ENCODE data around the gene XCR1. TPM values are rescaled to one million over a fixed set of nuclear protein-coding genes. Genes with fewer than 3 reads are reported as not detected.
A peak's percentile ranks its signal among the peaks of the same experiment; 100 is the strongest.

The XCR1 gene
- total RNA-seq, 1 experiment from 2014 or later = not detected

- H3K4me1 ChIP-seq (ENCODE audit: control insufficient read depth in 1 of 2, insufficient read depth in 2 of 2, low read length in 2 of 2) = peaks cover 3 to 31% of the 10 kb centered on the region in 2 experiments; a peak in 3 of 4 replicates
- no peak overlapping the region for H3K27ac ChIP-seq (ENCODE audit: low read depth, low read length)
- H3K4me2 ChIP-seq (ENCODE audit: low read length) = no peak overlapping the region
- no peaks in the 10 kb centered on the region for H4K20me1 ChIP-seq (ENCODE audit: insufficient read depth)
- POLR2A ChIA-PET = no interaction called here
- RAD21 ChIA-PET (ENCODE audit: low non-redundant PET in 1 of 2, low total read pairs in 2 of 2, uncharacterized antibody in 2 of 2, unreplicated experiment in 2 of 2) = no interaction called here
- no peak overlapping the region for H3K4me3 ChIP-seq (replicated peaks in 1 of 2; ENCODE audit: low read depth in 1 of 2, low read length in 2 of 2)
- CTCF ChIA-PET = no interaction called here
- H2AFZ ChIP-seq (ENCODE audit: low read depth, low read length, poor library complexity, severe bottlenecking) = no peak overlapping the region
- intact Hi-C loops (cut with micrococcal nuclease) = no loop called here
- H3K27me3 ChIP-seq (ENCODE audit: insufficient read depth, low read length) = no peaks in the 10 kb centered on the region
- H3K9me3 ChIP-seq (ENCODE audit: control insufficient read depth in 1 of 2, insufficient read depth in 1 of 2, low read depth in 1 of 2, low read length in 2 of 2) = no peaks in the 10 kb centered on the region
- no peak for DNase-seq (ENCODE audit: low read depth, low spot score)
- TF ChIP-seq MAX (IDR thresholded peaks at IDR 0.05) (no peak), SP1 (IDR thresholded peaks at IDR 0.05; ENCODE audit: low read depth) (no peak), CBX3 (IDR thresholded peaks at IDR 0.05; ENCODE audit: low read depth) (no peak), FOSL1 (IDR thresholded peaks at IDR 0.05; ENCODE audit: low read depth) (no peak), EGR1 (IDR thresholded peaks at IDR 0.05; ENCODE audit: low read depth) (no peak), ZFX (IDR thresholded peaks at IDR 0.05) (no peak), RAD21 (IDR thresholded peaks at IDR 0.05; ENCODE audit: low read depth) (no peak)
- ATAC-seq = no peak
- H3K79me2 ChIP-seq (ENCODE audit: insufficient read depth, low read length) = peaks cover 52% of the 10 kb centered on the region
- no peaks in the 10 kb centered on the region for H3K9me2 ChIP-seq (ENCODE audit: insufficient read depth)
- H3K36me3 ChIP-seq (ENCODE audit: control insufficient read depth in 1 of 2, insufficient read depth in 2 of 2, low read length in 2 of 2) = no peaks in the 10 kb centered on the region
- no peak overlapping the region for H3K9ac ChIP-seq (ENCODE audit: low read length)
- BruUV-seq (replicated peaks) = no TSS peak
These were observed 37.1 kb downstream of the XCR1 start for GRCh38 chr3:45990181-45990580.

- H3K79me2 ChIP-seq (ENCODE audit: insufficient read depth, low read length) = peaks cover 45% of the 10 kb centered on the region
- H3K4me2 ChIP-seq (ENCODE audit: low read length) = 0 out of 2 replicates have a peak overlapping the region, but pooled peaks have one; percentile 16
- intact Hi-C loops (cut with micrococcal nuclease) = no loop called here
- peak; percentile 4 for DNase-seq (ENCODE audit: low read depth, low spot score)
- no peaks in the 10 kb centered on the region for H4K20me1 ChIP-seq (ENCODE audit: insufficient read depth)
- ChIA-PET RAD21 (ENCODE audit: low non-redundant PET in 1 of 2, low total read pairs in 2 of 2, uncharacterized antibody in 2 of 2, unreplicated experiment in 2 of 2) (no interaction called here), POLR2A (no interaction called here), CTCF (no interaction called here)
- H3K9me2 ChIP-seq (ENCODE audit: insufficient read depth) = no peaks in the 10 kb centered on the region
- H3K4me1 ChIP-seq (ENCODE audit: control insufficient read depth in 1 of 2, insufficient read depth in 2 of 2, low read length in 2 of 2) = peaks cover 0 to 25% of the 10 kb centered on the region in 2 experiments; a peak in 2 of 4 replicates
- no peak overlapping the region for H2AFZ ChIP-seq (ENCODE audit: low read depth, low read length, poor library complexity, severe bottlenecking)
- peaks cover 3 to 10% of the 10 kb centered on the region in 2 experiments; a peak in 1 of 4 replicates for H3K36me3 ChIP-seq (ENCODE audit: control insufficient read depth in 1 of 2, insufficient read depth in 2 of 2, low read length in 2 of 2)
- H3K27me3 ChIP-seq (ENCODE audit: insufficient read depth, low read length) = no peaks in the 10 kb centered on the region
- no peak overlapping the region for H3K4me3 ChIP-seq (replicated peaks in 1 of 2; ENCODE audit: low read depth in 1 of 2, low read length in 2 of 2)
- no peak overlapping the region for H3K9ac ChIP-seq (ENCODE audit: low read length)
- ATAC-seq = no peak
- no TSS peak for BruUV-seq (replicated peaks)
- no peak overlapping the region for H3K27ac ChIP-seq (ENCODE audit: low read depth, low read length)
- no peaks in the 10 kb centered on the region for H3K9me3 ChIP-seq (ENCODE audit: control insufficient read depth in 1 of 2, insufficient read depth in 1 of 2, low read depth in 1 of 2, low read length in 2 of 2)
- TF ChIP-seq EZH2 (IDR thresholded peaks at IDR 0.05) = no peak
- no peak for TF ChIP-seq POLR2A (IDR thresholded peaks at IDR 0.05; ENCODE audit: borderline replicate concordance, extremely low read depth, insufficient read depth, insufficient read length)
- no peak for TF ChIP-seq REST (IDR thresholded peaks at IDR 0.05; ENCODE audit: low read depth)
- no peak for TF ChIP-seq YY1 (IDR thresholded peaks at IDR 0.05; ENCODE audit: extremely low read depth, insufficient replicate concordance, low read depth, low read length)
- TF ChIP-seq ZFX (IDR thresholded peaks at IDR 0.05) = no peak
- TF ChIP-seq CEBPB (IDR thresholded peaks at IDR 0.05; ENCODE audit: low read depth) = no peak
- TF ChIP-seq POLR2AphosphoS5 (IDR thresholded peaks at IDR 0.05; ENCODE audit: low read depth, low read length) = no peak
- TF ChIP-seq ZBTB33 (IDR thresholded peaks at IDR 0.05; ENCODE audit: extremely low read depth, insufficient replicate concordance, low read length) = no peak
- TF ChIP-seq EZH2phosphoT487 (IDR thresholded peaks at IDR 0.05; ENCODE audit: borderline replicate concordance) = no peak
- TF ChIP-seq ATF3 (IDR thresholded peaks at IDR 0.05) = no peak
- TF ChIP-seq FOSL1 (IDR thresholded peaks at IDR 0.05; ENCODE audit: low read depth) = no peak
- TF ChIP-seq SP1 (IDR thresholded peaks at IDR 0.05; ENCODE audit: low read depth) = no peak
- TF ChIP-seq RAD21 (IDR thresholded peaks at IDR 0.05; ENCODE audit: low read depth) = no peak
- no peak for TF ChIP-seq SRF (IDR thresholded peaks at IDR 0.05; ENCODE audit: low read depth)
These were observed 38.5 kb downstream of the XCR1 start for GRCh38 chr3:45988804-45989203.

Data from HCT116 (cell line).